ENCODE measurements around the gene MRPS25.

MRPS25 gene

DNA sequence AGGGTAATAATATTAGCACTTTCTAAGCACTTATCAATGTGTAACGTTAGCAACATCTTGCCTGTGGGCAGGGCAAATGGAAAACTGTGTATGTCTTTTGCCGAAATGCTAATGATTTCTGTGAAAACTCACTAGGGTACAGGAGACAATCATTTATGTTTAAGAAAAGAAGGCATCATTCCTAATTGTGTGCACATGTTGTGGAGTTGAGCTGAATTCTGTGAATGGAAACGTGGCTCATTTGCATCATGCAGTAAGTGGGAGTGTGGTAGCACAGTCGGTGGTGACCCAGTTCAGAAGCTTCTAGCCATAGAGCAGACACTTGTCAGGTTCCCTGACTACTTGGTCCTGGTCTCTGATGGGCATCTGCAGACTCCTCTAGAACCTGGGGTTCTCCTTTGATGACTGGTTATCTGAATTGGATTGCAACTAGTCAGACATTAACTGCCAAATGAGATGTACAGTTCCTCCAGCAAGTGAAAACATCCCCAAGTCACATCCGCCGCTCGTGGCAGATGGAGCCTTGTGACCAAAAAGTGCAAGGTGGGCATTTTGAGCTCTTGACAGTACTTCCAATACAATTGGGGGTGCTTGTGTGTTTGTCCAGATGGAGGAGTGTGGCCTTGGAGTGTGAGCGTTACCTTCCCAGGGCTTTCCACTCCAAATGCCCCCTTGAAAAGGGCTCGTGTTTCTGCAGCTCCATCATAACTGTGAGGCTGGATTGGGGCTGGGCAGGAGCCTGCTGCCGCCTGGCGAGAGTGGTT, 21.5 kb downstream of the MRPS25 start:
- H3K27ac ChIP-seq: no peak overlapping the region
- TF ChIP-seq ZFX (IDR thresholded peaks at IDR 0.05): no peak
- no peak for TF ChIP-seq CTCF (conservative IDR thresholded peaks at IDR 0.05)

- TF ChIP-seq CTCF (conservative IDR thresholded peaks at IDR 0.05): no peak
- TF ChIP-seq ZFX (IDR thresholded peaks at IDR 0.05): no peak
- no peak overlapping the region for H3K27ac ChIP-seq
Measured at GRCh38 chr3:15042936-15043335, 22.2 kb downstream of the MRPS25 start.

GRCh38 chr3:15041950-15042349, 23.2 kb downstream of the MRPS25 start:
- no peak overlapping the region for H3K27ac ChIP-seq
- TF ChIP-seq CTCF (conservative IDR thresholded peaks at IDR 0.05) (no peak), ZFX (IDR thresholded peaks at IDR 0.05) (no peak)

- TF ChIP-seq ZFX (IDR thresholded peaks at IDR 0.05): no peak
- no peak for TF ChIP-seq CTCF (conservative IDR thresholded peaks at IDR 0.05)
- H3K27ac ChIP-seq: no peak overlapping the region
Measured at GRCh38 chr3:15040844-15041243, 24.3 kb downstream of the MRPS25 start.

- TF ChIP-seq ZFX (IDR thresholded peaks at IDR 0.05): no peak
- TF ChIP-seq CTCF (conservative IDR thresholded peaks at IDR 0.05): no peak
- H3K27ac ChIP-seq: no peak overlapping the region
Measured at GRCh38 chr3:15038306-15038705, 26.8 kb downstream of the MRPS25 start.

GRCh38 chr3:15033103-15033502, 32.0 kb downstream of the MRPS25 start:
- TF ChIP-seq ZFX (IDR thresholded peaks at IDR 0.05) (no peak), CTCF (conservative IDR thresholded peaks at IDR 0.05) (no peak)
- no peak overlapping the region for H3K27ac ChIP-seq

DNA sequence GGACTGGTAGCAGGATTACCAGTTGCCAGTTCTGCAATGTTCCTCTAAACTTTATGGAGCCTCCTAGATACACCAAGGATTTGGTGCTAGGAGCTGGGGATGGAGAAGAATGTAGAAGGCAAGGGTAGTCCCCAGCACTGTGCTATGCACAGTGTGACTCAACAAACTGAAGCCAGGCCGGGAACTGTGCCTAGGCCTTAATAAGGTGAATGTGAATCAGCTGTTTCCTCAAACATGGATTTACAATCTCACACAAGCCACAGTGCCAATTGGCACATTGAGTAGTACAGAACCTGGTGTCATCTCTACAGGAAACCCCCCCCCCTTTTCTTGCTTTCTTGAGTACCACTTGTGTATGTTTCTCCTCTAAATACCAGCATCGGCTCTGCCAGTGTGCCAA, 32.5 kb downstream of the MRPS25 start:
- no peak for TF ChIP-seq CTCF (conservative IDR thresholded peaks at IDR 0.05)
- no peak for TF ChIP-seq ZFX (IDR thresholded peaks at IDR 0.05)

More for the DNA sequence above, 32.5 kb downstream of the MRPS25 start:
- no peak overlapping the region for H3K27ac ChIP-seq

Measured in C4-2B (cell line).